ENCODE data around the gene ATP5IF1. TPM values are rescaled to one million over a fixed set of nuclear protein-coding genes. Genes with fewer than 3 reads are reported as not detected.

Gene ATP5IF1
- total and polyA plus RNA-seq, 2 of the 13 experiments (the other 11 are each of a cell fraction or from before 2014, with no cell fraction given), result 97.7 to 131 TPM

DNA sequence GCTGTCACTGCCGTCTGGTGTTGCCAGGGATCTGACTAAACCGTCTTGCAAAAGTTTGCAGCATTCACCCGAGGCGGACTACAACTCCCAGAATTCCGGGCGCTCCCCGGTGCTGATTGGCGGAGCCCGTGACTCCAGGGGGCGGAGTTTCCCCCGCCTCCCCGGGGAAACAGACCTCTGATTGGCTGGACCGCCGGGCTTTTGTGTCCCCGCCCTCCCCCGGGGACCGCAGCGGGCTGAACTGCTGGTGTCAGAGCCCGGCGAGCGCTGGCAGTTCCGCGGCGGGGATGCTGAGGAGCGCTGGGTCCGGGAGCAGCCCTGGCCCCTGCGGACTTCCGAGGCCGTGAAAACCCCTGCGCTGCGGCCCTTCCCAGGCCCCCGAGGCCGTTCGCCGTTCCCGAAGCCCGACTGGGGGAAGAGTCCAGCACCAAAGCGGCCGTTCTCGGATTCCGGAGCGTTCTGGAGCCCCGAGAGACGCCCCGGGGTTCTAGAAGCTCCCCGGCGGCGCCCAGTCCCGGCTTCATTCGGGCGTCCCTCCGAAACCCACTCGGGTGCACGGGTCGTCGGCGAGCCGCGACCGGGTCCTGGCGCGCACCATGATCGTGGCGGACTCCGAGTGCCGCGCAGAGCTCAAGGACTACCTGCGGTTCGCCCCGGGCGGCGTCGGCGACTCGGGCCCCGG, 23.5 kb downstream of the ATP5IF1 start, which contains the start of gene SESN2 (continued):
- TF ChIP-seq, protein P1, sequence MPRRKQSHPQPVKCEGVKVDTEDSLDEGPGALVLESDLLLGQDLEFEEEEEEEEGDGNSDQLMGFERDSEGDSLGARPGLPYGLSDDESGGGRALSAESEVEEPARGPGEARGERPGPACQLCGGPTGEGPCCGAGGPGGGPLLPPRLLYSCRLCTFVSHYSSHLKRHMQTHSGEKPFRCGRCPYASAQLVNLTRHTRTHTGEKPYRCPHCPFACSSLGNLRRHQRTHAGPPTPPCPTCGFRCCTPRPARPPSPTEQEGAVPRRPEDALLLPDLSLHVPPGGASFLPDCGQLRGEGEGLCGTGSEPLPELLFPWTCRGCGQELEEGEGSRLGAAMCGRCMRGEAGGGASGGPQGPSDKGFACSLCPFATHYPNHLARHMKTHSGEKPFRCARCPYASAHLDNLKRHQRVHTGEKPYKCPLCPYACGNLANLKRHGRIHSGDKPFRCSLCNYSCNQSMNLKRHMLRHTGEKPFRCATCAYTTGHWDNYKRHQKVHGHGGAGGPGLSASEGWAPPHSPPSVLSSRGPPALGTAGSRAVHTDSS (CRISPR knock-in tag; conservative IDR thresholded peaks at IDR 0.05), result no peak
- TF ChIP-seq GTF2F1 (IDR thresholded peaks at IDR 0.05; ENCODE audit: low read length) (peak; percentile 56; the same call in 1 of the 2 replicates), TRIM24 (CRISPR knock-in tag; IDR thresholded peaks at IDR 0.05) (no peak), RERE (CRISPR knock-in tag; IDR thresholded peaks at IDR 0.05; ENCODE audit: low read depth) (0 out of 2 replicates have a peak, but pooled peaks have one; percentile 15), SALL1 (CRISPR knock-in tag; IDR thresholded peaks at IDR 0.05) (no peak; the same call in 1 of the 2 replicates), MXD3 (CRISPR knock-in tag; IDR thresholded peaks at IDR 0.05) (peak; percentile 63; the same call in 1 of the 2 replicates), PHB2 (IDR thresholded peaks at IDR 0.05; ENCODE audit: partially characterized antibody) (no peak), EP300 (IDR thresholded peaks at IDR 0.05; ENCODE audit: low read depth in 2 of 2, low read length in 2 of 2) (peak; percentile 27 to 56; a peak in 1 of 4 replicates), EP300 (CRISPR knock-in tag; IDR thresholded peaks at IDR 0.05; ENCODE audit: borderline replicate concordance) (no peak), ZNF160 (CRISPR knock-in tag; IDR thresholded peaks at IDR 0.05) (0 out of 2 replicates have a peak, but pooled peaks have one; percentile 60), ZNF101 (CRISPR knock-in tag; IDR thresholded peaks at IDR 0.05; ENCODE audit: borderline replicate concordance, low read depth) (no peak), ZSCAN5A (CRISPR knock-in tag; IDR thresholded peaks at IDR 0.05; ENCODE audit: borderline replicate concordance) (no peak), RCOR2 (CRISPR knock-in tag; IDR thresholded peaks at IDR 0.05) (no peak), CENPT (CRISPR knock-in tag; IDR thresholded peaks at IDR 0.05; ENCODE audit: low read depth) (no peak), ZNF496 (CRISPR knock-in tag; IDR thresholded peaks at IDR 0.05; ENCODE audit: insufficient replicate concordance) (no peak), GPN1 (CRISPR knock-in tag; IDR thresholded peaks at IDR 0.05; ENCODE audit: borderline replicate concordance) (no peak)
- TF ChIP-seq, protein P2, sequence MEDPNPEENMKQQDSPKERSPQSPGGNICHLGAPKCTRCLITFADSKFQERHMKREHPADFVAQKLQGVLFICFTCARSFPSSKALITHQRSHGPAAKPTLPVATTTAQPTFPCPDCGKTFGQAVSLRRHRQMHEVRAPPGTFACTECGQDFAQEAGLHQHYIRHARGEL (CRISPR knock-in tag; IDR thresholded peaks at IDR 0.05), result no peak
- TF ChIP-seq, protein P3, sequence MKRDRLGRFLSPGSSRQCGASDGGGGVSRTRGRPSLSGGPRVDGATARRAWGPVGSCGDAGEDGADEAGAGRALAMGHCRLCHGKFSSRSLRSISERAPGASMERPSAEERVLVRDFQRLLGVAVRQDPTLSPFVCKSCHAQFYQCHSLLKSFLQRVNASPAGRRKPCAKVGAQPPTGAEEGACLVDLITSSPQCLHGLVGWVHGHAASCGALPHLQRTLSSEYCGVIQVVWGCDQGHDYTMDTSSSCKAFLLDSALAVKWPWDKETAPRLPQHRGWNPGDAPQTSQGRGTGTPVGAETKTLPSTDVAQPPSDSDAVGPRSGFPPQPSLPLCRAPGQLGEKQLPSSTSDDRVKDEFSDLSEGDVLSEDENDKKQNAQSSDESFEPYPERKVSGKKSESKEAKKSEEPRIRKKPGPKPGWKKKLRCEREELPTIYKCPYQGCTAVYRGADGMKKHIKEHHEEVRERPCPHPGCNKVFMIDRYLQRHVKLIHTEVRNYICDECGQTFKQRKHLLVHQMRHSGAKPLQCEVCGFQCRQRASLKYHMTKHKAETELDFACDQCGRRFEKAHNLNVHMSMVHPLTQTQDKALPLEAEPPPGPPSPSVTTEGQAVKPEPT (CRISPR knock-in tag; IDR thresholded peaks at IDR 0.05; ENCODE audit: low read depth), result no peak

Data from HepG2 (cell line).